OCI-LY7 (cell line): ENCODE measurements around the gene PRMT5. TPM values are rescaled to one million over a fixed set of nuclear protein-coding genes. Genes with fewer than 3 reads are reported as not detected.
A peak's percentile ranks its signal among the peaks of the same experiment; 100 is the strongest.

Experiments
- BruUV-seq: library from RNA; stranded (reverse); fragments of 400-500 nt; replicated peaks from 2 replicates; lab custom pipeline; 2021; lab: Mats Ljungman, UMichigan
- CTCF ChIA-PET: fragments of 300-600 bp; sonication (Branson Sonifier 250); formaldehyde crosslinking; loops from one replicate; lab custom pipeline; 2022; ENCODE audit warnings: antibody characterized with exemption; ENCODE audit not compliant: unreplicated experiment; lab: Charles Lee
- POLR2A ChIA-PET: fragments of 300-600 bp; sonication (Branson Sonifier 250); formaldehyde crosslinking; loops from one replicate; lab custom pipeline; 2022; ENCODE audit warnings: antibody characterized with exemption; lab: Charles Lee
- DNase-seq: peaks from one replicate; pipeline ENCODE4 v3.0.0-alpha.2; 2015; ENCODE audit warnings: low spot score
- H2AFZ ChIP-seq: fragments of 200-600 bp; sonication (generic), shearing (Covaris generic); 2 replicates; pipeline ENCODE4 v1.6.1; 2014; ENCODE audit warnings: mild to moderate bottlenecking, antibody characterized with exemption, low read length, moderate library complexity
- H3K27ac ChIP-seq: fragments of 200-600 bp; sonication (generic); 2 replicates; pipeline ENCODE4 v1.5.1; 2014; ENCODE audit warnings: mixed run types, low read depth, mild to moderate bottlenecking, moderate library complexity, low read length, inconsistent platforms; ENCODE audit not compliant: poor library complexity, severe bottlenecking
- H3K36me3 ChIP-seq: fragments of 200-600 bp; sonication (generic); 2 replicates; pipeline ENCODE4 v1.6.1; 2014; ENCODE audit warnings: mild to moderate bottlenecking, antibody characterized with exemption, low read length, moderate library complexity, mixed read lengths; ENCODE audit not compliant: insufficient read depth
- H3K4me1 ChIP-seq: fragments of 200-600 bp; sonication (generic); 2 replicates; pipeline ENCODE4 v1.5.1; 2014; ENCODE audit warnings: mild to moderate bottlenecking, low read length; ENCODE audit not compliant: insufficient read depth, poor library complexity, severe bottlenecking
- H3K4me2 ChIP-seq: fragments of 200-600 bp; sonication (generic); 2 replicates; pipeline ENCODE4 v1.6.1; 2014; ENCODE audit warnings: mild to moderate bottlenecking, low read length
- H3K4me3 ChIP-seq: fragments of 200-600 bp; sonication (generic); 2 replicates; pipeline ENCODE4 v1.5.1; 2014; ENCODE audit warnings: mild to moderate bottlenecking, low read depth, low read length; ENCODE audit not compliant: poor library complexity, severe bottlenecking
- H3K79me2 ChIP-seq: fragments of 200-600 bp; sonication (generic); 2 replicates; pipeline ENCODE4 v1.6.1; 2016; ENCODE audit warnings: low read depth, mild to moderate bottlenecking, low read length, moderate library complexity, mixed read lengths; ENCODE audit not compliant: insufficient read depth
- H3K9me2 ChIP-seq: fragments of 200-600 bp; sonication (generic); 2 replicates; pipeline ENCODE4 v1.6.1; 2016; ENCODE audit warnings: mild to moderate bottlenecking, low read length, mixed read lengths; ENCODE audit not compliant: insufficient read depth
- H3K9me3 ChIP-seq: fragments of 200-600 bp; sonication (generic); 2 replicates; pipeline ENCODE4 v1.6.1; 2014; ENCODE audit warnings: mild to moderate bottlenecking, mixed run types, low read length, mixed read lengths
- H4K20me1 ChIP-seq: fragments of 200-600 bp; sonication (generic); 2 replicates; pipeline ENCODE4 v1.6.1; 2014; ENCODE audit warnings: mild to moderate bottlenecking, antibody characterized with exemption, low read length, moderate library complexity, mixed read lengths; ENCODE audit not compliant: insufficient read depth
- CTCF ChIP-seq: fragments of 200-600 bp; sonication (generic); conservative IDR thresholded peaks from 2 replicates; pipeline ENCODE4 v1.5.1; 2014; ENCODE audit warnings: mild to moderate bottlenecking, antibody characterized with exemption, low read length, moderate library complexity, mixed read lengths
- EZH2phosphoT487 ChIP-seq: fragments of 200-600 bp; sonication (generic); IDR thresholded peaks from 2 replicates; pipeline ENCODE4 v1.6.1; 2018; ENCODE audit warnings: low read depth, borderline replicate concordance, mild to moderate bottlenecking, mixed run types, antibody characterized with exemption, low read length, moderate library complexity, mixed read lengths
- intact Hi-C: fragments of 100-400 bp; cut with micrococcal nuclease; formaldehyde crosslinking; loops from one replicate; pipeline ENCODE4 v1.10.0; 2022; ENCODE audit not compliant: unreplicated experiment
- total RNA-seq, 2 experiments: library from RNA; depleted of rRNA in 1 of 2; stranded (reverse); fragments of >200 nt in 1 of 2; shearing (Covaris generic) in 1 of 2; gene quantifications; 2 replicates each; pipeline ENCODE4 v1.2.3, GENCODE V29; 2014 to 2022

PRMT5 gene
- total RNA-seq, 2 experiments from 2014 or later = 93.1 to 135 TPM

DNA sequence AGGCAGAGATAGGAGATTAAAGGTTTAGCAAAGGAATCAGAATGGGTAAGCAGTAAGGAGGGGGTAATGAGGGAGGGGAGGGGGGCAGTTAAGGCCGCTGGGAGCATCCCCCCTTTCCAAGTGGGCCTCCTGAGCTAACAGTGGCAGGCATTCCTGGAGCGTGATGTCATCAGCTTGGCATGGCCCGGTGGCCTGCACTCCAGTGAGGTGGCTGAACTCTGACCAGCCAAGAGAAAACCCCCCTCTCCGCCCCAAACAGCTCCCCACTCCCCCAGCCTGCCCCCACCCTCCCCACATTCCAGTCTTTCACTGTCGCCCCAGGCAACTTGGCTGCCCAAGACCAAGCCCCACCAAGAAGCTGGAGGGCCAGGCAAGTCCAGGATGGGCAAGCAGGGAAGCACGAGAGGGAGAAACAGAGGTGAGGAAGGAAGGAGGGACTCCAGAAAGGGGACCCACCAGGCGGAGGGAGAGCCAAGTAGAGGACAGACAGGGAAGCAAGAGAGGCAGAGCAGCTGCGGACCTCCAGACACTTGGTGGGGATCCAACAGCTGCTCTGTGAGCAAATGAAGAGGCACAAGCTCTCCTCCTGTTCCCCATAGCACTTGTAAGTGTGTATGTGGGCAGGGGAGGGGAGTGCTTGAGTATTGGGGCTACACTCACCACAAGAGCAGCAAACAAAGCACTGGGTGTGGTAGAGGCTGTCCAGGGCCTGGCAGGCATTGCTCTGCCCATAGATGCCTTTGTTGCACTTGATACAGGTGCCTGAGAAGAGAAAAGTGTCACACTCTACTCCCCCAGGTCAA lies 48.7 kb upstream of the PRMT5 start:
- no peaks in the 10 kb centered on the region for H3K79me2 ChIP-seq
- H3K4me1 ChIP-seq = peaks cover 17% of the 10 kb centered on the region
- no peak for DNase-seq
- no peaks in the 10 kb centered on the region for H3K36me3 ChIP-seq
- H3K9me2 ChIP-seq = no peaks in the 10 kb centered on the region
- no peak for TF ChIP-seq EZH2phosphoT487
- no peak for TF ChIP-seq CTCF
- BruUV-seq = no TSS peak
- intact Hi-C loops = no loop called here
- no peak overlapping the region for H3K27ac ChIP-seq
- H3K4me2 ChIP-seq = no peak overlapping the region
- no peak overlapping the region for H2AFZ ChIP-seq
- CTCF ChIA-PET = interaction anchor here (0.5 to 1.8 kb wide), 4 partner anchors 8 to 1452 kb away, joined by 3 to 10 read pairs (median 6); partner anchors contain the start of gene SALL2
- no peaks in the 10 kb centered on the region for H4K20me1 ChIP-seq
- H3K4me3 ChIP-seq = no peak overlapping the region
- POLR2A ChIA-PET = interaction anchor here (0.6 to 2.1 kb wide), 6 partner anchors 17 to 524 kb away, joined by 3 to 12 read pairs (median 4); partner anchors contain the start of gene HAUS4
- H3K9me3 ChIP-seq = no peaks in the 10 kb centered on the region

GRCh38 chr14:22977434-22977683 lies 48.2 kb upstream of the PRMT5 start:
- BruUV-seq = no TSS peak

GRCh38 chr14:22976620-22977433 lies 47.7 kb upstream of the PRMT5 start:
- no TSS peak for BruUV-seq
- H3K4me1 ChIP-seq = peaks cover 17% of the 10 kb centered on the region
- TF ChIP-seq EZH2phosphoT487 = no peak
- TF ChIP-seq CTCF = no peak
- peak; percentile 56 for DNase-seq
- H3K79me2 ChIP-seq = no peaks in the 10 kb centered on the region
- H3K36me3 ChIP-seq = no peaks in the 10 kb centered on the region
- POLR2A ChIA-PET = interaction anchor here (0.6 to 2.1 kb wide), 5 partner anchors 10 to 523 kb away, joined by 3 to 12 read pairs (median 4); partner anchors contain the start of gene HAUS4
- no peaks in the 10 kb centered on the region for H4K20me1 ChIP-seq
- peak overlapping the region; percentile 51 for H3K4me2 ChIP-seq
- no peak overlapping the region for H3K27ac ChIP-seq
- H3K9me3 ChIP-seq = no peaks in the 10 kb centered on the region
- no peaks in the 10 kb centered on the region for H3K9me2 ChIP-seq
- intact Hi-C loops = no loop called here
- CTCF ChIA-PET = interaction anchor here (0.6 to 1.8 kb wide), 4 partner anchors 9 to 1074 kb away, joined by 3 to 10 read pairs (median 6); no protein-coding TSS in a partner anchor
- H3K4me3 ChIP-seq = no peak overlapping the region
- H2AFZ ChIP-seq = peak overlapping the region; percentile 35; the same call in 1 of the 2 replicates

More at GRCh38 chr14:22977434-22977683, 48.2 kb upstream of the PRMT5 start:
- no peaks in the 10 kb centered on the region for H4K20me1 ChIP-seq
- no peak overlapping the region; the same call in 1 of the 2 replicates for H2AFZ ChIP-seq
- H3K4me2 ChIP-seq = peak overlapping the region; percentile 51; the same call in 1 of the 2 replicates
- H3K79me2 ChIP-seq = no peaks in the 10 kb centered on the region
- no peak overlapping the region for H3K4me3 ChIP-seq
- H3K4me1 ChIP-seq = peaks cover 17% of the 10 kb centered on the region
- intact Hi-C loops = no loop called here
- CTCF ChIA-PET = interaction anchor here (0.6 to 1.8 kb wide), 4 partner anchors 9 to 1074 kb away, joined by 3 to 10 read pairs (median 6); no protein-coding TSS in a partner anchor
- POLR2A ChIA-PET = interaction anchor here (0.6 to 2.1 kb wide), 4 partner anchors 17 to 523 kb away, joined by 3 to 12 read pairs (median 6); partner anchors contain the start of gene HAUS4
- H3K9me3 ChIP-seq = no peaks in the 10 kb centered on the region
- H3K9me2 ChIP-seq = no peaks in the 10 kb centered on the region
- H3K36me3 ChIP-seq = no peaks in the 10 kb centered on the region
- no peak overlapping the region for H3K27ac ChIP-seq
- no peak for DNase-seq
- no peak for TF ChIP-seq EZH2phosphoT487
